ENCODE results near the gene TCFL5. TPM values are rescaled to one million over a fixed set of nuclear protein-coding genes. Genes with fewer than 3 reads are reported as not detected.

The TCFL5 gene
- polyA plus RNA-seq, 1 donor = 7.6 TPM

- DNase-seq (ENCODE audit: low read depth) = no peak
Observed at GRCh38 chr20:62812907-62813200, 48.8 kb downstream of the TCFL5 start.

- no peak for DNase-seq (ENCODE audit: low read depth)
Observed at GRCh38 chr20:62812181-62812906, 49.3 kb downstream of the TCFL5 start.

DNA sequence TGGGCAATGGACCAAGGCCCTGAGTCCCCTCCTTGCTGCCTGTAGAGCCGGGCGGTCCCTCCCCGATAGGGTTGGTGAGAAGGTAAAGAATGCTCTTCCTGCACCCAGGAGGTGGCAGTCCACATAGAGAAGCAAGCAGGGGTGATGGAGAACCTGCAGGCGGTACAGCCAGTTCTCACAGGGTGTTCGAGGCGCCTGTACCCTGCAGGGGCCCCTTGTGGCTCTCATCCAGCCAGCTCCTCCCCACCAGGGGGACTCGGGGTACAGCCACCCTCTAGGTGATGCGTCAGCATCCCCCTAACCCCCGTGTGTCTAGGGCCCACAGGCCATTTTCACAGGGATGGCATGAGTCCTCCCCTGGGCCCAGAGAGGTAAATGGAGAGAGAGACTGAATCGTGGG is 49.9 kb downstream of the TCFL5 start:
- DNase-seq (ENCODE audit: low read depth) = no peak

- no peak for DNase-seq (ENCODE audit: low read depth)
Observed at GRCh38 chr20:62811320-62811719, 50.3 kb downstream of the TCFL5 start.

DNA sequence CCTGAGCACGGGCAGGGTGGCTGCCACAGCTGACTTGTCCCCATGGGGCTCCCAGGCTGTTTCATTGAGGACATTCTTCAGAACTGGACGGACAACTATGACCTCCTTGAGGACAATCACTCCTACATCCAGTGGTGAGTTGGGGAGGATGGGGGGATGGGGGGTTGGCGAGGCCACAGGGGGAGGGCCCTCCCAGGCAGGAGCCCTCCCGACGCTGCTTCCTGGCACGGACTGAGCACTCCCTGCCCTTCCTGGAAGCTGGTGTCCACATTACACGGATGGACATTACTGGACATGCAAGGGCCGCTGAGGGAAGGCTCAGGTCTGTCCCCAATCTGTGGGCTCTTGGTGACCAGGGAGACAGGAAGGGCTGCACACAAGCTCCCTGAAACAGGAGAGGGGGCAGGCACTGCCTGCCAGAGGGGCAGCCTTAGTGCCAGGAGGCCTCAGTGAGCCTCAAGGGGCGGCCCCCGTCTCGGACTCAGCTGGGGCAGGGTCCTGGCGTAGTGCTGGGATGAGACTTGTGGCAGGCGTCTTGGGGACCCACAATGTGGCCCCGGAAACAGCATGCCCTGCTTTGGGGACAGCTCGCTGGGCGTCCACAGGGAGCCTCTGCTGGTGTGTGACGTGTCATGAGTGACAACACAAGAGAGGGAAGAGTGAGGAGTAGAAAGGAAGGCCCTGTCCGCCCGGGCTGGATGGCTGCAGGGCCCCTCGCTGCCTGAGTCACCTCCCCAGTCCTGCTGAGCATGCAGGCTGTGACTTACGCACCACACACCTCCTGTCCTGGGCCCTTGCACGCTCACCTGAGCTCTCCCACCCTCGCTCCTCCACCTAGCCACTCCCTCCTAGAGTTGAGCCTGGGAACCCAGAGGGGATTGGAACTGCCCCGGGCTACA is 51.8 kb downstream of the TCFL5 start:
- no peak for DNase-seq (ENCODE audit: low read depth)

DNA sequence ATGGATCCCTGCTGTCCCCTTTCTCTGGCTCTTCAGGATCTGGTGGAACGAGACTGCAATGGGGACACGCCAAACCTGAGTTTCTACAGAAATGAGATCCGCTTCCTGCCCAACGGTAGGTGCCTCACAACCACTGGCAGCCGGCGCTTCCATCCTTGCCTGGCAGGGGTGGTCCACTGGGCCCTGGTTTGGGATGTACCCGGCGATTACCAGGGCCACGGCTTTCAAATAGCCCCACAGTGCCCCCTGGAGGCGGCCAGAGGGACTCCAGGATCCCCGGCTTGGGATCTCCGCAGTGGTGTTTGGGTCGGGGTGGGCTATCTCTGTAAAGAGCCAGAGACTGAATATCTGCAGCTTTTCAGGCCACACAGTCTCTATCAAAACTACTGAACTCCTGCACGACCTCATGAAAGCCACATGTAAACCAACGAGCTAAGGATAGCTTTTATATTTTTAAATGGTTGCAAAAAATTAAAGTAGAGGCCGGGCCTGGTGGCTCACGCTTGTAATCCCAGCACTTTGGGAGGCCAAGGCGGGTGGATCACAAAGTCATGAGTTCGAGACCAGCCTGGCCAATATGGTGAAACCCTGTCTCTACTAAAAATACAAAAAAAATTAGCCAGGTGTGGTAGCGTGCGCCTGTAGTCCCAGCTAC is 53.3 kb downstream of the TCFL5 start:
- no peak for DNase-seq (ENCODE audit: low read depth)

DNA sequence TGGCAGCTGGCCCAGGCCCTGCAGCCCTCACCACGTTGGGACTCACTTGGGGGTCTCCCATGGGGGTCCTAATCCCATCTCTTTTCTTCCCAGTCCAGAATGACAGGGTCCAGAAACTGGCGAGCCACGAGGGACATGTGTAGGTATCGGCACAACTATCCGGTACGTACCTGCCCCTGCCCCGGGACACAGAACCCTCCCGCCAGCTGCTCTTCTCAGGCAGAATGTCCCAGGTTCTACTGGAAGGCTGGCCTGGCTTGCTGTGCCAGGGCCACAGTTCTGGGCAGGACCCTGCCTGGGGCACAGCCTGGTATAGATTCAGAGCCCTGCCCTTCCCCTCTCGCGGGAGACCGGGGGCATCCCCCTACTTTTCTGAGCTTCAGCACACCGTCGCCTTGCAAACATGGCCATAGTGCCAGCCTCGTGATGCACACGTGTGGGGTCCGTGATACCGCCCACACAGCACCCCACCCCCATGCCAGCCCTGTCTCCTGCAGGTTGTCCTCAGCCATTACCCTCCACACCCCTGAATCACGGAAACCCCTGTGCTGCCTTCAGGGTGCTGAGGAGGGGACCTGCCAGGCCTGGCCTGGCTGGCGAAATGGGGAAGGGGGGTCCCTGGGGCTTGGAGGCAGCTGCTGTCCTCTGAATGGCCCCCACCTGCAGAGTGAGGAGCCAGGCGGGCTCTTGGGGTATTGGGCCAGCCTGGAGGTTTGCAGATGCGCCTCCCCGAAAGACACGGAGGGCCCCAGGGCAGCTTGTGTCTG is 54.0 kb downstream of the TCFL5 start:
- DNase-seq (ENCODE audit: low read depth) = no peak

DNA sequence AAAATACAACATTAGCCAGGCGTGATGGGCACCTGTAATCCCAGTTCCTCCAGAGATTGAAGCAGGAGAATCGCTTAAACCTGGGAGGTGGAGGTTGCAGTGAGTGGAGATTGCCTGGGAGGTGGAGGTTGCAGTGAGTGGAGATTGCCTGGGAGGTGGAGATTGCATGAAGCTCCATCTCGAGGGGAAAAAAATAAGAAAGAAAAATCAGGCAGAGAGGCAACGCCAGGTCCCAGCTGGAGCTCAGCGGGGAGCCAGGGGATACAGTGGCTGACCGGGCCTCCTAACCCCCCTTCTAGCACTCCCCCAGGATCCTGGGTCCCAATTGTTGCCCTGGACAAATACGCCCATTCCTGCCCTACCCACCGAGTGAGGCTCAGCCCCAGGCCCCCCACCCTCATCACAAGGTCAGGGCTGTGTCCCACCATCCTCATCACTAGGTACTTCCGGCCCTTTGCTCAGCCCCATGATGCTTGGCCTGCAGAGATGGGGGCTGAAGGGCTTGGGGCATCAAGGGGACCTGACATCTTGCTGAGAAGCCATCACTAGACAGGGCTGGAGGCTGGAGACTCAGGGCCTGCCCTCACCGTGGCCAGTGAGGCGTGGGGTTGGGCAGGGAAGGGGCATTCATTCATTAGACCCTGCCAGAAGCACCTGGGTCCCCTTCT is 55.1 kb downstream of the TCFL5 start:
- no peak for DNase-seq (ENCODE audit: low read depth)

DNA sequence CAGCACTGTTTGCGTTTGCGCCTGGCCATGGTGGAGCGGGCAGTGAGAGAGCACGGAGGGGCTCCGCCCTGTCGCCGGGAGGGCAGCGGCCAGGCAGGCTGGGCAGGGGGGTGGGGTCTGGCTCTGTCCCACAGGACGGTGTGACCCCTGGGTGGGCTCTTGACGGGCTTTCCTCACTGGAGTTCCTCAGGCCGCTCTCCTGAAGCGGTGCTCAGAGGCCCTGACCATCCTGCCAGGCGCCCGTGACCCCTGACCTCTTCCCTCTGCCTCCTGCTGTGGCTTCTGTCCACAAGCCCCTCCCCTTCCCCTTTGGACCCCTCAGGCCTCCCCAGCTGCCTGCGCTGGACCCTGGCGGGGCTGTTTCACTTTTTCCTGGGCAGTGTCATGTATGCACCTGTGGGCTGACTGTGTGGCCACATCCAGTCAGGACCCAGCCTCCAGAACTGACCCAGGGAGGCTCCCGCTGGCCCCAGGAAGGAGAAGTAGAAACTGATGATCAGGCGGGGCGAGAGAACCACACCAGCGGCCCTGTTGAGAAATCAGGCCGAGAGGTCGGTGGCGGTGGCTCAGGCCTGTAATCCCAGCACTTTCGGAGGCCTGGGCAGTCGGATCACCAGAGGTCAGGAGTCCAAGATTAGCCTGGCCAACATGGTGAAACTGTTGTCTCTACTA is 55.8 kb downstream of the TCFL5 start:
- DNase-seq (ENCODE audit: low read depth) = no peak

DNA sequence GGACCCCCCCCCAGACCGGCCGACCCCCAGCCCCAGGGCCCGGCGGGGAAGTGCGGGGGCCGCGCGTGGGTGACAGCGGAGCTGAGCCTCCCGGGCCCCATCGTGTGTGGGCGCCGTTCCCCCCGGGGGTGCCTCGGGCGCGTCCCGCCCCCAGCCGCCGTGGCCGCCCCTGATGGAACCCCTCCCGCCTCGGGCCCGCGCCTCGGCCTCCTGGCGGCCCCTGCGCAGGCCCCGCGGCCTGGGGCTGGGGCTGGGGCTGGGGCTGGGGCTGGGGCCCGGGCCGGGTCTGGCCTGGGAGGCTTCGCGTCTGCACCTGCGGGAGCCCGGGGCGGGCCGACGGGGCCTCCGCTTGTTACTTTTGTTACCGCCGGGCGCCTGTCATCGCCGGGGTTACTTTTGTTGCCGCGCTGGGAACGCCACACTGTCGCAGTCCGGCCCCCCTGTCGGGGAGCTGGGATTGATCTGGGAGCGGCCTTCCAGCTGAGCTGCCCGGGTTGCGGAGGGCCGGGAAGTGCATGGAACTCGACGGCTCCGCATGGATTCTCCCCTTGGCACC is 56.4 kb downstream of the TCFL5 start:
- no peak for DNase-seq (ENCODE audit: low read depth)

- no peak for DNase-seq (ENCODE audit: low read depth)
Observed at GRCh38 chr20:62804627-62805154, 56.9 kb downstream of the TCFL5 start, which contains the start of gene OGFR. Gene OGFR, plus strand, starts transcription at chr20:62804835. Its CDS starts 25 bp downstream, at chr20:62804860.

- no peak for DNase-seq (ENCODE audit: low read depth)
Observed at GRCh38 chr20:62804021-62804626, 57.5 kb downstream of the TCFL5 start.

GRCh38 chr20:62802026-62802712 is 59.5 kb downstream of the TCFL5 start:
- DNase-seq (ENCODE audit: low read depth) = no peak

GRCh38 chr20:62801284-62802010 is 60.2 kb downstream of the TCFL5 start:
- DNase-seq (ENCODE audit: low read depth) = no peak

DNA sequence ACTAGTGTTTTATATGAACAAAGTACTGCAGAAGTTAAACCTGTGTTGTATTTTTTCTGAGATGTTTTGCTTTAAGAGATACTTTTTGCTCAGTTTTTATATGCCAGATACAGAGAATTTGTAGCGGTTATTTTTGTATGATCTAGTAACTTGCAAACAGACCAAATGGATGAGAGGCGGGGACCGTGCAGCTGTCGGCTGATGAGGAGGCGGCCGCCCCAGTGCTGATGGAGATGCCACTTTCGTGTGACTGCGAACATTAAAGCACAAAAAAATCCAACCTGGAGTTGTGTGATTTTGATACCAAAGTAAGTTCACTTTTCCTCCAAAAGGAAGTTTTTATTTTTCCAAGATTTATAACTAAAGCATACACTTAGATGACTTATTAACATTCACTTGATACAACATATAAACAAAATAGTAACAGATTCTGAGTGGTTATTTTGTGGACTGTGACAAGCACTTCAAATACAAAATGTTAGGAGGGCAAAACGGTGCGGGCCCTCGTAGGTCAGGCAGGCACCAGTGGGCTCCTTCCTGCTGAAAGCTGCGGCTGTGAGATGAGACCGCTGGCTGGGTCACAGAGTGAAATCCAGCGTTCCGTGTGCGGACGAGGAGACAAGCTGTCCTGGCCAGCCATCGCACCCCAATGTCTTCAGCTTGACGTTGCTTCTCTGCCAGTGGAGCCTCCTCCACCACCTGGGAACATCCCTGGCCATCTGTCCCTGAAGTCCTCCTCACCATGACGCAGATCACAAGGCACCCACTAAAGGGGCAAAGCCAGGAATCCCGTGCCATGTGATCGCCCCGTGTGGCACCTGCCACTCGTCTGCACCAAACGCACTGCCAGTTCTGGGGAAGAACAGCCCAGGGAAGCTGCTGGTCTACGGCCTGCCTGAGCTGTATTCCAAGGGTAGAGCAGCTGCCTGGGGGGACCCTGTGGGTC is 61.0 kb downstream of the TCFL5 start:
- no peak for DNase-seq (ENCODE audit: low read depth)

DNA sequence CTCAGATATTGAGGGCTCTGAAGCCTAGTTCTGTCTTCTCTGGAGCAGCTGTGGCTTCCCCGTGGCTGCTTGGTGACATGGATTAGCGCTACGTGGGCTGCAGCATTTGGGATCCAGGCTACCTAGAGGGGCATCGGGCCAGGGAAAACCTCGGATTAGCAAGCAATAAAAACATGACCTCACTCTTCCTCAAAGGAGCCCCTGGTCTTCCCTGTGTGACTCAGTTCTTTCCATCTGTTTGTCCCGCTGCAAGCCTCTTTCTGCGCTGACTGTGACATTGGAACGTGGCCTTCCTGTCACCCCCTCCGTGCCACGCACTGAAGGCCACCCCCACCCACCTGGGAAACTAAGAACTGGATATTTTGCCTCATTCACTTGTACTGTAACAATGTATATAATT is 61.7 kb downstream of the TCFL5 start:
- no peak for DNase-seq (ENCODE audit: low read depth)

- no peak for DNase-seq (ENCODE audit: low read depth)
Observed at GRCh38 chr20:62799459-62799858, 62.2 kb downstream of the TCFL5 start.
